Thymus (tissue), 11 donors: ENCODE results near the gene FAM83B. TPM values are rescaled to one million over a fixed set of nuclear protein-coding genes. Genes with fewer than 3 reads are reported as not detected.
A peak's percentile ranks its signal among the peaks of the same experiment; 100 is the strongest.
"Not testable (repeated sequence)": the region's sequence is repeated elsewhere in the genome, so short reads cannot be mapped to it uniquely, and the experiment has no call there.

Experiments
- DNase-seq, 9 donors: peaks; one replicate each; pipeline ENCODE4 v3.0.0-alpha.2; 2013; ENCODE audit warnings: low spot score in 9 of 9, low read depth in 6 of 9, missing footprints in 1 of 9
- H3K27ac ChIP-seq, 2 donors: one replicate each; pipeline ENCODE4 v1.5.1; 2013; ENCODE audit warnings: control low read depth in 1 of 2, low read depth in 1 of 2, low read length in 1 of 2, mild to moderate bottlenecking in 1 of 2, moderate library complexity in 1 of 2
- H3K27me3 ChIP-seq, 2 donors: one replicate each; pipeline ENCODE4 v1.5.1; 2013; ENCODE audit warnings: low read length in 1 of 2; ENCODE audit not compliant: control insufficient read depth in 2 of 2, insufficient read depth in 1 of 2
- H3K36me3 ChIP-seq, 2 donors: one replicate each; pipeline ENCODE4 v1.5.1; 2013; ENCODE audit warnings: low read length in 1 of 2, mild to moderate bottlenecking in 1 of 2, moderate library complexity in 1 of 2; ENCODE audit not compliant: control insufficient read depth in 2 of 2, insufficient read depth in 2 of 2
- H3K4me1 ChIP-seq, 2 donors: one replicate each; pipeline ENCODE4 v1.5.1; 2013; ENCODE audit warnings: low read length in 2 of 2; ENCODE audit not compliant: control insufficient read depth in 2 of 2, insufficient read depth in 2 of 2
- H3K4me3 ChIP-seq, 2 donors: one replicate each; pipeline ENCODE4 v1.5.1; 2013; ENCODE audit warnings: low read length in 2 of 2, control low read depth in 1 of 2, mild to moderate bottlenecking in 1 of 2
- H3K9me3 ChIP-seq, 2 donors: one replicate each; pipeline ENCODE4 v1.5.1; 2013; ENCODE audit warnings: low read length in 1 of 2, mild to moderate bottlenecking in 1 of 2; ENCODE audit not compliant: control insufficient read depth in 2 of 2, insufficient read depth in 1 of 2
- WGBS: extraction: QIAGEN DNeasy Blood & Tissue Kit; methylation state at CpG from one replicate; pipeline ENCODE4 v1.1.7; 2013; 5-methylcytosine and 5-hydroxymethylcytosine counted together
- polyA plus RNA-seq: library from polyadenylated mRNA; stranded (reverse); fragments of 200-250 nt; gene quantifications from one replicate; pipeline ENCODE4 v1.2.3, GENCODE V29; 2013
- total RNA-seq: library from RNA; stranded (reverse); fragments of 120-200 nt; gene quantifications from one replicate; pipeline ENCODE4 v1.2.4, GENCODE V29; 2013
- donor health status: healthy.

Gene FAM83B
- total and polyA plus RNA-seq, 2 donors, result 2.0 to 6.6 TPM

- H3K27me3 ChIP-seq, result no peaks in the 10 kb centered on the region
Observed at GRCh38 chr6:54932622-54933021, 86.1 kb downstream of the FAM83B start.

GRCh38 chr6:54935739-54936138, 89.2 kb downstream of the FAM83B start:
- no peak overlapping the region for H3K27ac ChIP-seq
- DNase-seq, result no peak
- 93% methylated on average over 5 of the region's 5 CpGs for WGBS

More at GRCh38 chr6:54932622-54933021, 86.1 kb downstream of the FAM83B start:
- no peaks in the 10 kb centered on the region for H3K4me1 ChIP-seq
- no peak overlapping the region for H3K4me3 ChIP-seq
- DNase-seq, result no peak
- H3K9me3 ChIP-seq, result no peaks in the 10 kb centered on the region
- no peak overlapping the region for H3K27ac ChIP-seq
- H3K36me3 ChIP-seq, result no peaks in the 10 kb centered on the region

GRCh38 chr6:54937371-54937770, 90.8 kb downstream of the FAM83B start:
- H3K9me3 ChIP-seq, result no peaks in the 10 kb centered on the region
- no peak for DNase-seq
- H3K27me3 ChIP-seq, result no peaks in the 10 kb centered on the region
- no peaks in the 10 kb centered on the region for H3K4me1 ChIP-seq
- WGBS, result 85% methylated on average over 3 of the region's 3 CpGs
- no peak overlapping the region for H3K4me3 ChIP-seq
- H3K36me3 ChIP-seq, result no peaks in the 10 kb centered on the region
- H3K27ac ChIP-seq, result no peak overlapping the region

More at GRCh38 chr6:54935739-54936138, 89.2 kb downstream of the FAM83B start:
- H3K9me3 ChIP-seq, result no peaks in the 10 kb centered on the region
- H3K36me3 ChIP-seq, result no peaks in the 10 kb centered on the region
- H3K4me3 ChIP-seq, result no peak overlapping the region
- no peaks in the 10 kb centered on the region for H3K27me3 ChIP-seq
- H3K4me1 ChIP-seq, result no peaks in the 10 kb centered on the region

- H3K9me3 ChIP-seq, result no peaks in the 10 kb centered on the region
- H3K27me3 ChIP-seq, result no peaks in the 10 kb centered on the region
- no peaks in the 10 kb centered on the region for H3K4me1 ChIP-seq
- no peak overlapping the region for H3K27ac ChIP-seq
- DNase-seq, result no peak
- no peaks in the 10 kb centered on the region for H3K36me3 ChIP-seq
- no peak overlapping the region for H3K4me3 ChIP-seq
Observed at GRCh38 chr6:54957698-54958097, 111.1 kb downstream of the FAM83B start.

GRCh38 chr6:54958446-54958845, 111.9 kb downstream of the FAM83B start:
- WGBS, result 15% methylated on average over 3 of the region's 3 CpGs
- DNase-seq, result peak in 4 of 9 donors; percentile 1 to 21 (median 12)
- no peak overlapping the region for H3K4me3 ChIP-seq

GRCh38 chr6:54959820-54960219, 113.2 kb downstream of the FAM83B start:
- no peak overlapping the region for H3K27ac ChIP-seq
- 91% methylated on average over 4 of the region's 4 CpGs for WGBS

More at GRCh38 chr6:54958446-54958845, 111.9 kb downstream of the FAM83B start:
- H3K9me3 ChIP-seq, result no peaks in the 10 kb centered on the region
- no peaks in the 10 kb centered on the region for H3K36me3 ChIP-seq
- H3K4me1 ChIP-seq, result no peaks in the 10 kb centered on the region
- H3K27me3 ChIP-seq, result no peaks in the 10 kb centered on the region
- H3K27ac ChIP-seq, result no peak overlapping the region

GRCh38 chr6:54961372-54961771, 114.8 kb downstream of the FAM83B start:
- not testable (repeated sequence) for DNase-seq, H3K4me3 ChIP-seq, H3K4me1 ChIP-seq, H3K27me3 ChIP-seq, H3K36me3 ChIP-seq, H3K9me3 ChIP-seq, H3K27ac ChIP-seq
- 95% methylated on average over 23 of the region's 23 CpGs for WGBS

More at GRCh38 chr6:54959820-54960219, 113.2 kb downstream of the FAM83B start:
- H3K4me1 ChIP-seq, result no peaks in the 10 kb centered on the region
- no peak overlapping the region for H3K4me3 ChIP-seq
- no peak for DNase-seq
- no peaks in the 10 kb centered on the region for H3K27me3 ChIP-seq
- H3K36me3 ChIP-seq, result no peaks in the 10 kb centered on the region
- H3K9me3 ChIP-seq, result no peaks in the 10 kb centered on the region

- Histone ChIP-seq H3K4me1 (no peaks in the 10 kb centered on the region), H3K4me3 (no peak overlapping the region), H3K36me3 (no peaks in the 10 kb centered on the region), H3K9me3 (no peaks in the 10 kb centered on the region), H3K27me3 (no peaks in the 10 kb centered on the region), H3K27ac (no peak overlapping the region)
- 96% methylated on average over 3 of the region's 3 CpGs for WGBS
- no peak for DNase-seq
Observed at GRCh38 chr6:54970337-54970736, 123.8 kb downstream of the FAM83B start.

GRCh38 chr6:54971825-54972224, 125.3 kb downstream of the FAM83B start:
- Histone ChIP-seq H3K9me3 (no peaks in the 10 kb centered on the region), H3K36me3 (no peaks in the 10 kb centered on the region), H3K27me3 (no peaks in the 10 kb centered on the region), H3K27ac (no peak overlapping the region), H3K4me1 (no peaks in the 10 kb centered on the region), H3K4me3 (no peak overlapping the region)
- DNase-seq, result no peak
- 94% methylated on average over 2 of the region's 2 CpGs for WGBS

GRCh38 chr6:54979161-54979560, 132.6 kb downstream of the FAM83B start:
- not testable (repeated sequence) for H3K4me3 ChIP-seq, DNase-seq, H3K27ac ChIP-seq, H3K36me3 ChIP-seq, H3K4me1 ChIP-seq, H3K27me3 ChIP-seq, H3K9me3 ChIP-seq
- 98% methylated on average over 24 of the region's 24 CpGs for WGBS
